ENCODE data around the gene SPRY1.

SPRY1 gene

GRCh38 chr4:123366144-123366748, 30.3 kb upstream of the SPRY1 start:
- ChIA-PET POLR2A (no interaction called here), CTCF (no interaction called here)
- H3K4me3 ChIP-seq (ENCODE audit: low read depth, low read length) = no peak overlapping the region

GRCh38 chr4:123378794-123379193, 17.8 kb upstream of the SPRY1 start:
- no peak for DNase-seq (ENCODE audit: low read depth, low spot score)
- no peak for TF ChIP-seq CTCF (IDR thresholded peaks at IDR 0.05; ENCODE audit: insufficient read depth, low read length, missing control alignments)
- CTCF ChIA-PET = interaction anchor here (0.9 to 7.1 kb wide), 3 partner anchors 12 to 282 kb away, joined by 3 to 37 read pairs (median 5); no protein-coding TSS in a partner anchor
- no peak overlapping the region for H3K4me3 ChIP-seq (ENCODE audit: low read depth, low read length)
- POLR2A ChIA-PET = no interaction called here

More at GRCh38 chr4:123366144-123366748, 30.3 kb upstream of the SPRY1 start:
- DNase-seq (ENCODE audit: low read depth, low spot score) = no peak
- TF ChIP-seq CTCF (IDR thresholded peaks at IDR 0.05; ENCODE audit: insufficient read depth, low read length, missing control alignments) = no peak

- ChIA-PET POLR2A (no interaction called here), CTCF (interaction anchor here (0.9 to 7.1 kb wide), 3 partner anchors 11 to 282 kb away, joined by 3 to 37 read pairs (median 5); no protein-coding TSS in a partner anchor)
- no peak for DNase-seq (ENCODE audit: low read depth, low spot score)
- H3K4me3 ChIP-seq (ENCODE audit: low read depth, low read length) = no peak overlapping the region
- no peak for TF ChIP-seq CTCF (IDR thresholded peaks at IDR 0.05; ENCODE audit: insufficient read depth, low read length, missing control alignments)
Measured at GRCh38 chr4:123379392-123379791, 17.2 kb upstream of the SPRY1 start.

GRCh38 chr4:123380728-123381716, 15.6 kb upstream of the SPRY1 start:
- ChIA-PET POLR2A (no interaction called here), CTCF (interaction anchor here (1.3 to 7.1 kb wide), 2 partner anchors 10 to 256 kb away, joined by 4 to 37 read pairs; no protein-coding TSS in a partner anchor)
- no peak overlapping the region for H3K4me3 ChIP-seq (ENCODE audit: low read depth, low read length)
- TF ChIP-seq CTCF (IDR thresholded peaks at IDR 0.05; ENCODE audit: insufficient read depth, low read length, missing control alignments) = no peak
- no peak for DNase-seq (ENCODE audit: low read depth, low spot score)

- POLR2A ChIA-PET = no interaction called here
- TF ChIP-seq CTCF (IDR thresholded peaks at IDR 0.05; ENCODE audit: insufficient read depth, low read length, missing control alignments) = no peak
- no peak overlapping the region for H3K4me3 ChIP-seq (ENCODE audit: low read depth, low read length)
- DNase-seq (ENCODE audit: low read depth, low spot score) = no peak
- CTCF ChIA-PET = interaction anchor here (1.3 to 7.1 kb wide), 2 partner anchors 9 to 257 kb away, joined by 4 to 37 read pairs; no protein-coding TSS in a partner anchor
Measured at GRCh38 chr4:123381996-123382395, 14.6 kb upstream of the SPRY1 start.

- no peak for TF ChIP-seq CTCF (IDR thresholded peaks at IDR 0.05; ENCODE audit: insufficient read depth, low read length, missing control alignments)
- ChIA-PET POLR2A (no interaction called here), CTCF (interaction anchor here (1.1 to 7.1 kb wide), 2 partner anchors 7 to 13 kb away, joined by 3 to 37 read pairs; partner anchors contain the start of gene SPRY1)
- DNase-seq (ENCODE audit: low read depth, low spot score) = no peak
- no peak overlapping the region for H3K4me3 ChIP-seq (ENCODE audit: low read depth, low read length)
Measured at GRCh38 chr4:123383566-123383965, 13.0 kb upstream of the SPRY1 start.
